GM19035 (cell line): ENCODE measurements around the gene BUB3.
A peak's percentile ranks its signal among the peaks of the same experiment; 100 is the strongest.
"Not testable (repeated sequence)": the region's sequence is repeated elsewhere in the genome, so short reads cannot be mapped to it uniquely, and the experiment has no call there.

Source experiments
- ATAC-seq: cut with Tn5 transposase; IDR thresholded peaks from one replicate; pipeline ENCODE4 v1.9.1; 2021; ENCODE audit not compliant: unreplicated experiment

The BUB3 gene

DNA sequence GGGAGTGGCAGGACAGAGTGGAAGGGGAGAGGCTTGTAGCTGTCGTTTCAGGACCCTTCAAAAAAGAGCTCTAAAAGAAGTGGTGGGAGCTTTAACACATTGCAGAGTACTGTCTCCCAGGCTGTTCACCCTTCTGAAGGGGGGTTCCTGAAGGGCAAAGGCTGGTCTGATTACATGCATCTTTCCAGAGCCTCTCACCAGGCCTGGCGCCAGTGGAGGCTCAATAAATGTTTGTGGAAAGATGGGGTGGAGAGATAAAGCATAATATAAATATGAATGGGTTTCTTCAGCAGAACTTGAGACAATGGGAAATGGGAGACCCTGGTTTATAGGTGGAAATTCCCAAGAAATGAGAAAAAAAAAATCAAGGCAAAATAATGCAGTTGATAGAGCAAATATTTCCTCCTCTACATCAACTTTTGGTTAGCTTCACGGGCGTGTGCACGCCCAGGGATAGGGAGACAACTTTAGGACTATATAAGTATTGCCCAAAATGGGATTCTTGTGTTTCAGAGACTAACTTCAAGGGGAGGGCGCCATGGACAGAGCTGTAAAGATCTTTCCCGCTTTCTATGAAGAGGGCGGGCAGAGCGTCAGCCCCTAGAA lies 613 bp upstream of the BUB3 start:
- ATAC-seq, result no peak

DNA sequence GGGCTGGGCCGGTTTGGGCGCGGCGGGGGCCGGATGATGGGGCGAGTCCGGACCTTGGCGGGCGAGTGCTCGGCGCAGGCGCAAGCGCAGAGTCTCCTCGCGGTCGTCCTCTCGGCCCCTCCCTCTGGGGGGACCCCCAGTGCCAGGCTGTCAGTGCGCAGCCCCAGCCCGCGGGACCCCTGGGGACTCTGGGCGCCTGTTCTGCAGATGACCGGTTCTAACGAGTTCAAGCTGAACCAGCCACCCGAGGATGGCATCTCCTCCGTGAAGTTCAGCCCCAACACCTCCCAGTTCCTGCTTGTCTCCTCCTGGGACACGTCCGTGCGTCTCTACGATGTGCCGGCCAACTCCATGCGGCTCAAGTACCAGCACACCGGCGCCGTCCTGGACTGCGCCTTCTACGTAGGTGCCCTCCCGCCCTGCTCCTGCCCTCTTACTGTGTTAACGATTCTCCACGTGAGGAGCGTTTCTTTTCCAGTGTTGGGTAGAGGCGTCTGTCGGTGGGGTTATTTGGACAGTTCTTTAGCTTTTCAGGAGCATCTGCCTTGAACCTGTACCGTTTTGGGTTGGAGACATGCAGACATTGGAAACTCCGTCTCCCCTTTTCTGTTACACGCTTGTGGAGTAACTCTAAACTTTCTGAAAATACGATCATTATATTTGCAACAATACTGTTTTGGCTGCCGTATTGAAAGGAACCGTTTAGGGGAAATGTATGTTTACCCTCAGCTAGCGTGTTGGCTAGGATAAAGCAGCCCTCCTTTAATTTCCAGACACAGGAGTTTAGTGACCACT lies 706 bp downstream of the BUB3 start:
- peak; percentile 52 for ATAC-seq

DNA sequence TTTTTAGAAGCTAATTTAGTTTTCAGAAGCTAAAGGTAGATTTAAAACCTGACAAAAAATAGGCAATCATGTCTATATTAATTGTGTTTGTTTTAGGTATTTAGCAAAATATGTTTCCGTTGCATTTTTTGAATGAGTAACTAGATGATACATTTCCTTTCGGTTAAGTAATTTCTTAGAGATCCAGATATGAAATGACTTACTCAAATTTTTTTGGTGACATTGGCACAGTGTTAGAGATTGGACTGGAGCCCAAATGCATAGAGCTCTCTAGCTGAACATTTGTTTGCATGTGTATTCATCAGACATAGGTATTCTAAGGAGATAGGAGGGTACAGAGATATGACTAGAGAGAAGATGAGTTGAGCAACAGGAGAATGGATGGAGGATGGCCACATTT lies 1.9 kb downstream of the BUB3 start:
- ATAC-seq, result no peak

DNA sequence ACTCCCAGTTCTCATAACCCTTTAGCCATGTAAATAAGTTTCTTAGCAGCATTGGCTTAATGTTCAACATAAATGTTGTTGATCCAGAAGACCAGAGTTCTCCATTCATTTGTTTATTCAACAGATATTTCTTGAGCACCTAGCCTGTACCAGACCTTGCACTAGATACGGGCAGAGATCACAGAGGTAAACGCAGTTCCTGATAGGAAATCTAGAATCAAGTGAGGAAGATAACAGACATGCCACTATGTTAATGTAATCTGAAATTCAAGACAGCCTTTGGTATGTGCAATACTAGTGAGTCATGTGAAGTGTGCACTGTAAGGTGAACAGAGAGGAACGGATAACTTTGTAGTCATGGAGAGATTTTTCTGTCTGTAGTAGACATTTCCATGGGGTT lies 3.0 kb downstream of the BUB3 start:
- no peak for ATAC-seq

DNA sequence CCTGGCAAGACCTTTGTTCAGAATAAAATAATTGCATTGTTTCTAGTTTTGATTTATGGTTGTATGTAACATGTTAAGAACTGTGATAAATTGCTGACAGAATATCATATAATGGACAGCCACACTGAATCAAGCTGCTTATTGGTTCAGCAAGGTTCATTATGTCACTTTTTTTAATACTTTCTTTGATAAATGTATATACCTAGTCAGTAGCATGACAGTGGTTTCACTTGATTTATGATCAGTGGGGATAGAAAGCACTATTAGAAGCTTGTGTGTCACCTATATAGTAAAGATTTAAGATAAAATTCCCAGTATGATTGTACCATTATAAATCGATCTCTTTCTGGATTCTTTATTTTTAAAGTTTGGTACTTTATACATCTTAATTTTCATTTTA lies 4.5 kb downstream of the BUB3 start:
- ATAC-seq, result no peak

DNA sequence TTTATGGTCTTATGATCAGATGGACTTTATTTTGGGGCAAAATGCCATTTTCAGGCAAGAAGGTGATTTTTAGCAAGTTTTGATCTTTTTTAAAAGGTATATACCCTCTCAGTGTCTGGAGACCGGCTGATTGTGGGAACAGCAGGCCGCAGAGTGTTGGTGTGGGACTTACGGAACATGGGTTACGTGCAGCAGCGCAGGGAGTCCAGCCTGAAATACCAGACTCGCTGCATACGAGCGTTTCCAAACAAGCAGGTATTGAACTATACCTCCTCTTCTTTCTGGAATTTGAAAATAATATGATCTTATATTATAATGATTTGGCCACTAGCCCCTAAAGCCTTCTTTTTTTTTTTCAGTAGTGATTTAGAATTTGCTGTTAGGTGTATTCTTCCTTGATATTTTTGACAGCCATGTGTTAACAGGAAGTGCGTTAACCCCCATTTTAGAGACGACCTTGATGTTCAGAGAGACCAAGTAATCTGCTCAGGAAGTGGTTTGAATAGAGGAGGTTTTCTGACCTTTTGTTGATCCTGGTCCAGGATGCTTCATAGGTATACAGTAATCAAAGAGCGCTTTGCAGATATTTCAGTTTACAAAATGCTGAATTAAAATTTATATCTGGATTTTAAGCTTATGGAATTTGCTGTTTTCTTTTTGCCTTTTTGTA lies 6.2 kb downstream of the BUB3 start:
- no peak for ATAC-seq

DNA sequence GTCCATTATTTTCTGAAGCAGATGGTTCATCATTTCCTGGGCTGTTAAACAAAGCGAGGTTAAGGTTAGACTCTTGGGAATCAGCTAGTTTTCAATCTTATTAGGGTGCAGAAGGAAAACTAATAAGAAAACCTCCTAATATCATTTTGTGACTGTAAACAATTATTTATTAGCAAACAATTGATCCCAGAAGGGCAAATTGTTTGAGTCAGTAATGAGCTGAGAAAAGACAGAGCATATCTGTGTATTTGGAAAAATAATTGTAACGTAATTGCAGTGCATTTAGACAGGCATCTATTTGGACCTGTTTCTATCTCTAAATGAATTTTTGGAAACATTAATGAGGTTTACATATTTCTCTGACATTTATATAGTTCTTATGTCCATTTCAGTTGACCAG lies 10.1 kb downstream of the BUB3 start:
- no peak for ATAC-seq

DNA sequence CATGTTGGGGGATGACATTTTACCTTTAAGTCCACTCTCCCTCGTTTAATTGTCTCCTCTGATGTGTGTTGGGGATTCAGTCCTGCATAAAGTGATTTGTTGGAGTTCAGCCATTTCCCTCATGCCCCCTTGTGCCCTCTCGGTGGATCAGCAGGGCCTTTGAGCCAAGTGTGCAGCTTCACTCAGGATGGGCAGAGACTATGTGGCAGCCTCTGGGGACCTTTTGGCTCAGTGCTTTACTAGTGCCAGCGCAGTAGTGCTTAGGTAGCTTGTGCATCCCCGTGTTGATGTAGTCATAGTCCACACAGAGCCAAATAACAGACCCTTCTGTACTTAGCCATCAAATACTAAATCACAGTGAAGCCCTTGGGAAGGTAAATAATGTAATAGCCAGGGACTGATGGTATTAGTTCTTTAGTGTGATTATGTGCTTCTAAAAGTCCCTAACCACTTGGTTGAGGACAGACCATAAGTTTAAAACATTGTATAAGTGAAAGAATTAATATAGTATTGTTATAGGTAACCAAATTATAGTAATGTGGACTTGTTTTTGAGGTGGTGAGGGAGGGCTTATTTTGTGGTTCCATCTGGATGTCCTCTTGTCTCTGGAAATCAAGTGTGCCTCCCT lies 11.4 kb downstream of the BUB3 start:
- no peak for ATAC-seq

DNA sequence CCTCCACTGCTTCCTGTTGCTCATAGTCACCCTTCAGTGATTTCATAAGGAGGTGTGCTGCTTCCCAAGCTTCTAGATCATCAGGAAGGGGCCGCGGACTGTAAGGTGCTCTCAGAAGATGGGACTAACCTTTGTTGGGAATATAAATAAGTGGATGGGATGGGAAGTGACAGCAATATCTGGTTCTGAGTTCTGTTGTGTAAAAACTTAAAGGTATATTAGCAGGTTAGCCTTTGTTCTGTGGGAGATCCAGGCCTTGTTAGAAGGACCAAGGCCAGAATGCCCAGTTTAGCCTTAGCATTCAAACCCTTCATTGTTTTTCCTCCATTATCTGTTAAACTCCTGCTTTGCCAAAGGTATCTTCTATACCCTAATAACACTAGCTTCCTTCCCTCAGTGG lies 12.4 kb downstream of the BUB3 start:
- no peak for ATAC-seq

DNA sequence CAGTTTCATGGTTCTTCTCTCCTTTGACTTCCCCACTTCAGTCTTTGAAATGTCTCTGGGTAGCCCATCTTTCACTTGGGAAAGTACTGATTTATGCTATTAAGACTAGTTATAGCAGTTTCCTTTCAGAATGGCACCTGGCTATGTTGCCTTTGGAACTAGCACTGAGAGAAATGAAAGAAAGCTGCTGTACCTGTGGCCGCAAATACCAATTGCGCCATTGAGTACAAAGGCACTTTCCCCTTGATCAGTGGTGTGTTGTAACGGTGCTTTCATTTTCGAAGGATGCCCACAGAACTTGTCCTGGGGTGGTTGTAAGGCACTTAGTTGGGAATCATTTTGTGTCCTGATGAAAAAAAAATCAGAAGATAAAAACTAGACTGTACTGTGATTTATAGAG lies 16.8 kb downstream of the BUB3 start:
- ATAC-seq, result no peak

DNA sequence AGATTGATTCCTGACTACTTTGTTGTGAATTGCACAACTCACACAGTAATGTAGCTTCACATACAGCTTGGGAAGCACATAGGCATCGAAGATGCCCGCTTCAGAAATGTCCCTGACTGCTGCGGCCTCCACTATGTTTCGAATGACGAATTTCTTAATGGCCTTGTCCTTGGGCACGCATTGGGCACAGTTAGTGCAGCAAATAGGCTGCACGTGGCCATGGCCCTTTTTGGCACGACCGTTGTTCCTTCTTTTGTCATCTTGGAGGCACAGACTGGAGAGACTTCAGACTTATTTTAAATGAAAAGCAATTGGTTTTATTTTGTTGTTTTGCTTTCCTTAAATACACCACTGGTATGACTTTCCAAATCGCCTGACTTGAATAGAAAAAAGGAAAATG lies 17.4 kb downstream of the BUB3 start:
- ATAC-seq, result not testable (repeated sequence)

DNA sequence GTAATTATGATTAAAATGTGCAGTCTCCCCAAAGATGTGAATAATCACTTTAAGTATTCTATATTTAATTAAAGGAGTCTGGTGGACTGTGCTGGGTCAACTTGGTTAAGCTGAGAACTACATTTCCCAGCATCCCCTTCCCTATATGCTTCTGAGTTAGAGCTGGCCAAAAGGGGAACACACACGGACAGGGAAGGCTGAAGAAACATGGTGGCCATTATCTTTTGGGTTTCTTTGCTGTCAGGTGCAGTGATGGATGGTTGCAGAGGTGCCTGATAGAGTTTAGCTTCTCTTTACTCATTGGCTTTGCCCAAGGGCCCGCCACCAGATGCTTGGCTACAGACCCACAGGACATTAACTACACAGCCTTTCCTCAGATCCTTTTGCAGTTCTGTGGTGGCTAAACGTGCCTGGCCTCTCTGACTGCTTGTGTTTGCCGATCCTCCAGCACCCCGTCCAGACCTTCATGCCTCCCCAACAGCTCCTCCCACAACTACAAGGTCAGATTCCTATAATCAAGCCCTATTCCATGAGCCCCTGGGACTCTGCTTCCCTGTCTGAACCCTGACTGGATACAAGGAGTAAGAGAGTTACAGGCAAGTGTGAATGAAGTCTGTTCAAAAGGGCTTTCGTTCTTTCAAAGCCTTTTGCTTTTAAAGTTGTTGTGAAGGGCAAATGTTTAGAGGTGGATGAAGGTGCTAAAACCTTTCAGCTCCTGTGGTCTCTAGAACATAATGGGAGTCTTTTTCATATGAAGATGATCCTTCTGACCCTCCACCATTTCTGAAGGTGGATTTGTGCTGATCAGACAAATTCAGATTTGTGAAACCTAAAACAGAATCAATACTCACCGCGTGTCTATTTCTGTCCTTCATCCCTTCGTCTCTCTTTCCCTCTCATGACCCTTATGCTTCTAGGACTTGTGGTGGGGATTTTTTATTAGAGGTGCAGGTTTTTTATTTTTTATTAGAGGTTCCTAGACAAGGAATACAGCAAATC lies 21.5 kb downstream of the BUB3 start:
- ATAC-seq, result no peak

DNA sequence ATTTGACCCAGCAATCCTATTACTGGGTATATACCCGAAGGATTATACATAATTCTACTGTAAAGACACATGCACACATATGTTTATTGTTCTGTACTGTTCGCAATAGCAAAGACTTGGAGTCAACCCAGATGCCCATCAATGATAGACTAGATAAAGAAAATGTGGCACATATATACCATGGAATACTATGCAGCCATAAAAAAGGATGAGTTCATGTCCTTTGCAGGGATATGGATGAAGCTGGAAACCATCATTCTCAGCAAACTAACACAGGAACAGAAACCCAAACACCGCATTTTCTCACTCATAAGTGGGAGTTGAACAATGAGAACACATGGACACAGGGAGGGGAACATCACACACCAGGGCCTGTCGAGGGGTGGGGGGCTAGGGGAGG lies 24.2 kb downstream of the BUB3 start:
- ATAC-seq, result not testable (repeated sequence)

DNA sequence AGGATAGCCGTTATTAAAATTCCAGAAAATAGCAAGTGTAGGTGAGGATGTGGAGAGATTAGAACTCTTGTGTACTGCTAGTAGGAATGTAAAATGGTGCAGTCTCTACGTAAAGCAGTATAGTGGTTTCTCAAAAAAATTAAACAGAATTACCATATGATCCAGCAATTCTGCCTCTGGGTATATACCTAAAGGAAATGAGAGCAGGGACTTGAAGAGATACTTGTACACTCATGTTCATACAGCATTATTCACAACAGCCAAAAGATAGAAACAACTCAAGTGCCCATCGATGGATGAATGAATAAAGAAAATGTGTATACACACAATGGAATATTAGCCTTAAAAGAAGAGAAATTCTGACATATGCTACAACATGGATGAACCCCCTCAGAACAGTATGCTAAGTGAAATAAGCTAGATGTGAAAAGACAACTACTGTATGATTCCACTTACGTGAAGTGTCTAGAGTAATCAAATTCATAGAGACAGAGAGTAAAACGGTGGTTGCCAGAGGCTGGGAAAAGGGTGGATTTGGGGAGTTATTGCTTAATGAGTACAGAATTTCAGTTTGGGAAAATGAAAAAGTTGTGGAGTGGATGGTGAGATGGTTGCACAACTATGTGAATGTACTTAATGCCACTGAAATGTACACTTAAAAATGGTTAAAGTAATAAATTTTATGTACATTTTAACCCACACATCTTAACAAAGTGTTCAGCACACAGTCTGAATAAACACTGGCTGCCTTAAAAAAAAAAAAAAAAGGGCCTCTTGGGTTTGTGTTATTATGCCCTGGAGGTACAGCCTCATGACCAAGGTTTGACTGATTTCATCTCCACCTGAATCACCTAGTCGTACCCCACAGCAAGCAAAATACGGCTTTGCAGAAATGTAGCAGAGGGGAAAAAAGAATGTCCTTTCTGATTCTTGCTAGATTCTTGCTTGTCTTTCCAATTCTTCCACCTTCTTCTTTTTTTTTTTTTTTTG lies 26.2 kb downstream of the BUB3 start:
- ATAC-seq, result no peak

DNA sequence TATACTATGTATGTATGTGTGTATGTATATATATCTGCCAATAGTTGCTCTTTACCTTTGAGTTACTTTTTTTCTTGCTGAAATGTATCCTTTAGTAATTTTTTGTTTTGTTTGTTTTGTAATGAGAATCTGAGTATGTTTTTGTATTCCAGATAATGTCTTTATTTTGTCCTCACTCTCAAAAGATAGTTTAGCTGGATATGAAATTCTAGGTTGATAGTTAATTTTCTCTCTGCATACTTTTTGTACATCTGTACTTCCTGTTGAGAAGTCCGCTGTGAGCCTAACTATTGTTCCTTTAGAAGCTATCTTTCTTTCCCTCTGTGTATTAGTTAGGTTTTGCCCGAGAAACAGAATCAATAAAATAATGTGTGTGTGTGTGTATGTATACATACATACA lies 29.5 kb downstream of the BUB3 start:
- ATAC-seq, result no peak

DNA sequence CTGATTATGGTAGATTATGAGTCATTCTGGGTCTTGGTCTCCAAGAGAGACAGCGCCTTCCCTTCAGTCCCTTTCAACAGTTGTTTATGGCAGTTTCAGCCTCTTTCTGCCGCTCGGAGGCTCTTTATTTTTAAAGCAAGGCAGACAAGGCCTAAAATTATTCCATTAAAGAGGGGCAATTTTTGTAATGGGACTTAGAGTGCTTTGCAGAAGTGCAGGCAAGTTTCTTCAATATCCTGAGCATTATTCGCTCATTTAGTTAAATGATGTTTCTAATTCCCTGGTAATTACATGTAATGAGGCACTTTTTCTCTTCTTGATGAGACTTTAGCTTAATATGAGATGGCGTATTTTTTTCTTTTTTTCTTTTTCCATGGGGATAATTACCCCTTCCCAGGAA lies 33.6 kb downstream of the BUB3 start:
- no peak for ATAC-seq

DNA sequence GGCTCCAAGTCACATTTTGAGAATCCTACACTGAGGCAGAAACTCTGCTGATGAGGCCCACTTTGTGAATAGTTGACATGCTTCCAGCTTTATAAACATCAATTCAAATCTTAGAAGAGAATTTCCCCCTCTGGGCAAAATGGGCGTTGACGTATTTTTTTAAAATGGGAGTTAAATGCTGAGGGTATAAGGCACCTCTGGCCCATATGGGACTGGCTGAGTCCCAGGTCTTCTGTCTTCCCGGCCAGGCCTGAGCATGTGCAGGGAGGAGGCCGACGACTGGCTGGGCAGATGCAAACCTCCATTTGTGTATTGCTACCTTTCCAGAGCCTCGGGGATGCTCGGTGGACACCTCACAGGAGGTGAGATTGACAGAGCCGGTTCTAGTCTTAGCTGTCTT lies 37.7 kb downstream of the BUB3 start:
- no peak for ATAC-seq

DNA sequence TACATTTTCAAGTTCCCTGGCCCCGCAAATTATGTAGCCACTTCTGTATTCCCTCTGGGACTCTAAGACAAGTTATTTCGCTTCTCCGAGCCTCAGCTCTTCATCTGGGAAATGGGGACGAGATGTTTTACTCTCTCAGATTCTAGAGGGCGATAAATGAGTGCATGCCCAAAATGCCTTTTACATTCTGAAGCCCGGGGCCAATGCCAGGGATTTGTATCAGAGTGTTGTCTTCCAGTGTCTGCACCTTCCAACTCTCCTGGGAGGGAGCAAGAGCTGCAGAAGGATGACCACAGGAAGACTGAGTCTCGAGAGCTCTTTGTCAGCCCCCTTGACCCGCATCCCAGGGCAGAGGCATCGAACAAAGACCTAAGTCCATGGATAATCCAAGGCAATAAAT lies 39.9 kb downstream of the BUB3 start:
- no peak for ATAC-seq

DNA sequence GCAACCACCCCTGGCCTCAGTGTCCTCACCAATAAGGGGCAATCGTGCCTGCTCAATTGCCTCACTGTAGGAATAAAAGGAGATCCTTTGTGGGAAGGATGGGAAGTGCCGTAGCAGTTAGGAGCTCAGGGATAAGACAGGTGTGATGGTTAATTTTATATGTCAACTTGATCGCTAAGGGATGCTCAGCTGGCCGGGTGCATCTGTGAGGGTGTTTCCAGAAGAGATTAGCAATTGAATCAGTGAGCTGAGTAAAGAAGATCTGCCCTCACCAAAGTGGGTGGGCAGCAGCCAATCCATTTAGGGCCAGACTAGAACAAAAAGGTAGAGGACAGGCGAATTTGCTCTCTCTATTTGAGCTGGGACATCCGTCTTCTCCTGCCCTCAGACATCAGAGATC lies 46.3 kb downstream of the BUB3 start:
- ATAC-seq, result no peak

DNA sequence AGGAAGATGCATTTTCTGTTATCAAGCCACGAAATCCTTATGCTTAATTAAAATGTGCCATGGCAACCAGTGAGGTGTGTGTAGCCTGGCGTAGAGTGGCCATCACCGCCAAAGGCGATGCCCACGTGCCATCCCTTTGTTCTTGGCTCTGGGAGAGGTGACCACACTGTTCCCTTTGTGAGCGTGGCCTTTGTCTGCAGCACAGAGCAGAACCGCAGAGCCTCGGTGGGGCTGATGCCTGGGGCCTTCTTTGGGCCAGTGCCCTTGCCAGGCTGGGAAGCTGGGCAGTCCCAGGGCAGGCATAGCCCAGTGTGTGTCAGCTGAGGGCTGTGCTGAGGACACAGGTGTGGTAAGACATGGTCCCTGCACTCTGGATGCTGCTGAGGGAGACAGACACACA lies 48.3 kb downstream of the BUB3 start:
- no peak for ATAC-seq
